Measurements from ENCODE around the gene MAP3K14.
A peak's percentile ranks its signal among the peaks of the same experiment; 100 is the strongest.
"Not testable (repeated sequence)": the region's sequence is repeated elsewhere in the genome, so short reads cannot be mapped to it uniquely, and the experiment has no call there.

MAP3K14 gene

GRCh38 chr17:45258981-45259380, 57.8 kb downstream of the MAP3K14 start:
- DNase-seq (ENCODE audit: low spot score): no peak

DNA sequence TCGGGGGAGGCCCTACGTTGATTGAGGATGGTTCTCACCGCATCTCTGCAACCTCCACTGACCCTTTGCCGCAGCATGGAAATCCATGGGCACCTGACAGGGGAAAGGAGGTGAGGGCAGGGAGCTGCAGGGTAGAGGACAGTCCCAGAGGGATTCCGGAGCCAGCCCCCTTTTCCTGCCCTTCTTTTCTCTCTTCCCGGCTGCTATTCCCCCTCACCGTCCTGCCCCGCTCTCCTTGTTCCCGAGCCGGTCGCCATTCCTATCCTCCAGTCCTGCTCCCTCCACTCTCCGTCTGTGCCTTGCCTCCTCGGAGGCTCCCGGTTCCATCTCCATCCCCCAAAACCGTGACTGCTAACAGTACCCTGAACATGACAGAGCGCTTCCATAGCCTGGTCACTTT, 59.7 kb downstream of the MAP3K14 start:
- DNase-seq (ENCODE audit: low spot score): no peak

DNA sequence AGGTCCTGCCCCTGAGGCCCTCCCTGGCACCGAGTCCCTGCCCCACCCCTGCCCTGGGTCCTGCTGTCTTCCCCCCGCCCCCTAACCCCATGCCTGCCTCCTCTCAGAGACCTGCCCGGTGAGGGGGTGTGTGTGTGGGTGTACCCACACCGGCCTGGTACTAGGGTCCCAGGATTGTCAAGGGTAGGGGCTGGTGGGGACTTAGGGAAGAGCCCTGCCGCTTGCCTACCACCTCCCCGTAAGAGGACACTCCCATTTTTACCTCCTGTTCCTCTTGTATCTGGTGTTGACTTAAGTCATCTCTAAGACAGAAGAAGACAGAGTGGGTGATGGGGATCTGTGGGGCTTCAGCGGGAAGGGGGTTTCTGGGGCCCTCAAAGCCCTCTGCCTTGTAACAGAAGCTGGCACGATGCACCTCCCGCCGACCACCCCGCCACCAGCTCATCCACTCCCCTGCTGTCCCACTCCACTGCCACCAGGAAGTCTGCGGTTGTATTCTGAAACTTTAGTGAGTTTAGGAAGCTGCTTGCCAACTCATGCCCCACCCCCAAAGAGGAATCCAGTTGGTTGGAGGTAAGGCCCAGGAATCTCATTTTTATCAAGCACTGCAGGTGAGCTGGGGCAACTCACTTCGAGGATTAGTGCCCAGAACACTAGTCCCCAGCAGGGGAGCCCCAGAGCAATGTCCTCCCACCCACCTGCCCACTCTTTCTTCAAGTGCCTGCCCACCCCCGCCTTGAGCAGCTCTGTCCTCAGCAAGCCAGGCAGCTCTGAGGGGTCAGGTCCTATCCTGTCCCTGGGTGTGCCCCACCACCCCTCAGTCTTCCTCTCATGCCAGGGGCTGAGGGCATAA, 60.5 kb downstream of the MAP3K14 start:
- no peak for DNase-seq (ENCODE audit: low spot score)

- DNase-seq (ENCODE audit: low spot score): no peak
These were observed 61.5 kb downstream of the MAP3K14 start for GRCh38 chr17:45255358-45255757.

DNA sequence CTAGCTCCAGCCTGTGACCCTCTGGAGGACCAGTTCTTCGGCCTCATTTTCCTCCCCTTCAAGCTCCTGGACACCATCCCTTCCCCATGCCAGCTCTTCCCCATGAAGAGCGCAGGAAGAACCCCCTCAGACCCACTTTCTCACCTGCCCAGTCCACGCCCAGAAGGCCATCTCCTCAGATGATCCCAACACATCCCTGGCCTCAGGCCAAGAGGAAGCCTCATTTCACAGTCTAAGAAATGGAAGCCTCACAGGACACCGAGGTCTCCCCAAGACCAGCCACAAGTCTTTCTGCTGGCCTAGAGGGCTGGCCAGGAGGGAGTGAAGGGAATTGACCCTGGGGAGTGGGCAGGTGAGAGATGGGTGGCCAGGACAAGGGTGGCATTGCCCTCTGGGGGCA, 62.9 kb downstream of the MAP3K14 start:
- DNase-seq (ENCODE audit: low spot score): no peak

DNA sequence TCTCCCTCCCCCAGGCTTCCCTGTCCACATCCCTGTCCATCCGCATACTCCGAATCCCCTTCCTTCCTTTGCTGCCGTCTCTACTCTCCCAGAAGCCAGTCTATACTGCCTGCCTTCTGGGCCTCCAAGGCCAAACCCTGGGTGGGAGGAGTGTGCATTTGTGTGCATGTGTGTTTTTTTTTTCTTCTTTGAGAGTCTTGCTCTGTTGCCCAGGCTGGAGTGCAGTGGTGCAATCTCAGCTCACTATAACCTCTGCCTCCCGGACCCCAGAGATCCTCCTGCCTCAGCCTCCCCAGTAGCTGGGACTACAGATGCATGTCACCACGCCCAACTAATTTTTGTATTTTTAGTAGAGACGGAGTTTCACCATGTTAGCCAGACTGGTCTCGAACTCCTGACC, 63.6 kb downstream of the MAP3K14 start:
- not testable (repeated sequence) for DNase-seq (ENCODE audit: low spot score)

DNA sequence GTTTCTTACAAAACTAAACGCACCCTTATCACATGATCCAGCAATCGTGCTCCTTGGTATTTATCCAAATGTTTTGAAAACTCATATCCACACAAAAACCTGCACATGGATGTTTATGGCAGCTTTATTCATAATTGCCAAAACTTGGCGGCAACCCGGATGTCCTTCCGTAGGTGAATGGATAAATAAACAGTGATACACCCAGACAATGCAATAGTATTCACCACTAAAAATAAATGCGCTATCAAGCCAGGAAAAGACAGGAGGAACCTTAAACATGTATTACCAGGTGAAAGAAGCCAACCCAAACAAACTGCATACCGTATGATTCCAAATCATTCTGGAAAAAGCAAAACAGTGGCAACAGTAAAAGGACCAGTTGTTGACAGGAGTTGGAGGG, 64.9 kb downstream of the MAP3K14 start:
- no peak for DNase-seq (ENCODE audit: low spot score)

GRCh38 chr17:45248132-45248957, 68.5 kb downstream of the MAP3K14 start:
- no peak for DNase-seq (ENCODE audit: low spot score)

GRCh38 chr17:45247429-45248131, 69.2 kb downstream of the MAP3K14 start:
- peak; percentile 99 for DNase-seq (ENCODE audit: low spot score)

DNA sequence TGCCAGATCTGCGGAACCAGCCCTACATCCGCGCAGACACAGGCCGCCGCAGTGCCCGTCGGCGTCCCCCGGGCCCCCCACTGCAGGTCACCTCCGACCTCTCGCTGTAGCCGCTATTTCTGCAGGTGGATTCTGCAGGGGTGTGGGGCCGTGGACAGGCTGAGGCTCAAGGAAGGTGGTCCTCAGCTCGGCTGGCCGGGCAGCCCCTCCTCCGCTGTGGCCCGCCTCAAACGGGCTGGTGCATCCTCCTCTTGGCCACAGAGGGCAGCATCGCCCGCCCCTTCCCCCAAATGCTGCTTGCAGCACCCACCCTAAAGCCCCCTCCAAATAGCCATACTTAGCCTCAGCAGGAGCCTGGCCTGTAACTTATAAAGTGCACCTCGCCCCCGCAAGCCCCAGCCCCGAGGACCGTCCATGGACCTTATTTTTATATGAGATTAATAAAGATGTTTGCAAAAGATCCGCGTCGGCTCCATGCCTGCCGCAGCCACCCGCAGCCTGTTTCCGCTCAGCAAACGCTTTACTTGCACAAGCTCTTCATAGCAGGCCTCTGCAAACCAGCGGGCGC, 69.9 kb downstream of the MAP3K14 start:
- peak; percentile 87 for DNase-seq (ENCODE audit: low spot score)

DNA sequence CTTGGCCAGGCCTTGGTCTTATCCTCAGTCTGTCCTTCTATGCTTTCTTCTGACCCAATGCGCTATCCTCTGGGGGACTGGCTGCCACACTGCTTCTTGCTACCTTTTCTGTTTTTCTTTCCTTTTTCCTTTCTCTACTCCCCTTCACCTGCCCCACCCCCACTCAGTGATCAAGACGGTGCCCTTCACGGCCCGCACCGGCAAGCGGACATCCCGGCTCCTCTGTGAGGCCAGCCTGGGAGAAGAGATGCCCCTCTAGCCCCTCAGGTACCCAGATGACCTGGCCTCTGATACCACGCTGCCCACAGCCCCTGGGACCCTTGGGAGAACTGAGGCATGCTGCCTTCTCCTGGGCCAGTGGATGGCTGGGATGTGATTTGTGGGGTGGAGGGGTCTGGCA, 70.5 kb downstream of the MAP3K14 start:
- no peak for DNase-seq (ENCODE audit: low spot score)

- DNase-seq (ENCODE audit: low spot score): no peak
These were observed 71.8 kb downstream of the MAP3K14 start for GRCh38 chr17:45244725-45245656.

DNA sequence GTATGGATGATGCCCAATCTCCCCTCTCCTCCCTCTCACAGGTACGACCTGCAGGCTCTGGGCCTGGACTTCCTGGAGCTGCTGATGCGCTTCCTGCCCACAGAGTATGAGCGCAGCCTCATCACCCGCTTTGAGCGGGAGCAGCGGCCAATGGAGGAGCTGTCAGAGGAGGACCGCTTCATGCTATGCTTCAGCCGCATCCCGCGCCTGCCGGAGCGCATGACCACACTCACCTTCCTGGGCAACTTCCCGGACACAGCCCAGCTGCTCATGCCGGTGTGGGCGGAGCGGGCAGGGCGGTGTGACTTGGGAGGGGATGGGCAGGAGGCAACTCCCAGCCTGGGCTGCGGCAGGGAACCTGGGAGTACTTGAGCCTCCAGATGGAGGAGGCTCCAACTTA, 73.1 kb downstream of the MAP3K14 start:
- no peak for DNase-seq (ENCODE audit: low spot score)

DNA sequence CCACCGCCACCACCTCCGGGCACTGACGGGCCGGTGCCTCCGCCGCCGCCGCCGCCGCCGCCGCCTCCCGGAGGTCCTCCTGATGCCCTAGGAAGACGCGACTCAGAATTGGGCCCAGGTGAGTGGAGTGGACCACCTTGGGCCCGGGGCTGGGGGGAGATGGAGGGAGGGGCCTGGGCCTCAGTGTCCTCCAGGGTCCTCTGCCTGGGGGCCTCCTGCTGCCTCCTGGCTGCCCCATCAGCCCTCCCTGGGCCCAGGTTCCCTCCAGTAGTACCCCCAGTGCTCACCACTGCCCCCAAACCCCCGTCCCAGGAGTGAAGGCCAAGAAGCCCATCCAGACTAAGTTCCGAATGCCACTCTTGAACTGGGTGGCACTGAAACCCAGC, 74.8 kb downstream of the MAP3K14 start:
- no peak for DNase-seq (ENCODE audit: low spot score)

GRCh38 chr17:45241328-45242028, 75.3 kb downstream of the MAP3K14 start:
- DNase-seq (ENCODE audit: low spot score): no peak

DNA sequence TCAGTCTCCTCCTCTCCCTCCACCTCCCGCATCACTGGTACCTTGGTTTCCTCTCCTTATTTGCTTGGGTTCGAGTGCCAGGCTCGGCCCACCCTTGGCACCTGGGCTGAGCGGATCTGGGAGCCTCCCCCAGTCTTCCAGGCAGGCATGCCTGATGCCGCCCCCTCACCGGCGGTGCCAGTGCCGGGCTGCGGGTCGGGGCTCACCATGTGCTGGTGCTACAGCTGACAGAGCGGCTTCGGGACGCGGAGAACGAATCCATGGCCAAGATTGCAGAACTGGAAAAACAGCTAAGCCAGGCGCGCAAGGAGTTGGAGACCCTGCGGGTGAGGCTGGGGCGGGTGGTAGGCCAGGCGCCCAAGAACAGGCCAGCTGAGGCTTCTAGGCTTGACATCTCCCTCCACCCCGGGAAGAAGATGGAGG, 75.9 kb downstream of the MAP3K14 start:
- DNase-seq (ENCODE audit: low spot score): no peak

GRCh38 chr17:45238155-45238774, 78.6 kb downstream of the MAP3K14 start:
- no peak for DNase-seq (ENCODE audit: low spot score)

GRCh38 chr17:45237686-45238085, 79.1 kb downstream of the MAP3K14 start:
- no peak for DNase-seq (ENCODE audit: low spot score)

DNA sequence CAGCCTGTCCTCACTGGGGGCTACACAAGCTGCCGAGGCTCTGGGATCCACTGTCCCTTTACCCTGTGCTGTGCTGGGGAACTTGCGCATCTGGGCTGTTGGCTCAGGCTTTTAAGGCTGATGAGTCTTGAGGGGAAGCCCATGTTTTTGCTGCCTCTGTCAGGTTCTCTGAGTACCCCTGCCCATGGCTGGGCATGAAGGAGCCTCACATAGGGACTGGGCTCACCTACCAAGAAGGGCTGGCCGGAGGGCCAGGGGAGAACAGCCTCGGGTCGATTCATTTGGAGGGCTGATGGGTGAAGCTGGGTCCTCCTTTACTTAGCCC, 80.6 kb downstream of the MAP3K14 start:
- no peak for DNase-seq (ENCODE audit: low spot score)

Measured in HuH-7.5 (cell line).